Right lobe of liver (tissue), 6 donors: ENCODE results near the gene CACNA1C. TPM values are rescaled to one million over a fixed set of nuclear protein-coding genes. Genes with fewer than 3 reads are reported as not detected.

Source experiments
- ATAC-seq, 4 donors: fragments of 200-7000 bp; cut with Tn5 transposase; one replicate each; pipeline ENCODE4 v1.9.1; 2020; ENCODE audit warnings: mild to moderate bottlenecking in 4 of 4, moderate library complexity in 4 of 4
- DNase-seq, 3 donors: peaks; one replicate each; pipeline ENCODE4 v3.0.0-alpha.2; 2020
- H3K27ac ChIP-seq, 3 donors: fragments of 200-600 bp; one replicate each; pipeline ENCODE4 v1.8.0; 2022
- H3K27me3 ChIP-seq, 2 donors: fragments of 200-600 bp; one replicate each; pipeline ENCODE4 v1.8.0; 2022
- H3K36me3 ChIP-seq, 4 donors: fragments of 200-600 bp; sonication (generic) in 1 of 4; one replicate each; pipeline versions ENCODE4 v1.5.1 to v1.8.0; 2017 to 2022; ENCODE audit warnings: control low read depth in 1 of 4
- H3K4me1 ChIP-seq, 4 donors: fragments of 200-600 bp; sonication (generic) in 1 of 4; one replicate each; pipeline versions ENCODE4 v1.5.1 to v1.8.0; 2017 to 2022; ENCODE audit warnings: control low read depth in 1 of 4
- H3K4me3 ChIP-seq, 3 donors: fragments of 200-600 bp; one replicate each; pipeline ENCODE4 v1.8.0; 2022
- H3K9me3 ChIP-seq, 4 donors: fragments of 200-600 bp; sonication (generic) in 1 of 4; one replicate each; pipeline versions ENCODE4 v1.5.1 to v1.8.0; 2017 to 2022; ENCODE audit warnings: control low read depth in 1 of 4
- CTCF ChIP-seq, 4 donors: fragments of 200-600 bp in 3 of 4; fragments of 450-650 bp in 1 of 4; IDR thresholded peaks; one replicate each; pipeline versions ENCODE4 v1.5.1 to v1.8.0; 2016 to 2022; ENCODE audit warnings: antibody characterized with exemption in 4 of 4, mild to moderate bottlenecking in 2 of 4
- POLR2A ChIP-seq: fragments of 450-650 bp; IDR thresholded peaks from one replicate; pipeline ENCODE4 v1.6.1; 2017; ENCODE audit warnings: antibody characterized with exemption, mild to moderate bottlenecking
- WGBS: methylation state at CpG from one replicate; pipeline ENCODE4 v1.1.6; 2018; ENCODE audit warnings: low coverage, low lambda C conversion rate; ENCODE audit not compliant: insufficient coverage; ENCODE audit errors: missing lambda C conversion rate; 5-methylcytosine and 5-hydroxymethylcytosine counted together
- intact Hi-C, 2 donors: fragments of 100-400 bp; cut with DNase I; formaldehyde crosslinking; loops; one replicate each; pipeline versions ENCODE4 v1.11.2 to v1.14.1; 2022
- total RNA-seq, 6 experiments: library from RNA; depleted of rRNA in 2 of 6; stranded (reverse); fragments of >200 nt in 2 of 6; fragmentation: NEBNext Ultra II Directional in 3 of 6; extraction: Animal tissue kit (Norgen Biotek cat#: 25700) in 3 of 6; gene quantifications; one replicate each; pipeline versions ENCODE4 v1.1.0 to v1.2.4, GENCODE V29; 2016 to 2023
- donor health status: DM: no; HTN: yes; CAD: no.
- donor health status: DM: no; HTN: no; CAD: no.
- donor health status: DM: no; HTN: no; CAD: no.
- donor health status: DM: no; HTN: yes; CAD: no.
- donor health status: DM: no; HTN: yes; CAD: no.

The CACNA1C gene
- total RNA-seq, 6 experiments from 2014 or later, result 0.18 to 1.0 (median 0.57) TPM

DNA sequence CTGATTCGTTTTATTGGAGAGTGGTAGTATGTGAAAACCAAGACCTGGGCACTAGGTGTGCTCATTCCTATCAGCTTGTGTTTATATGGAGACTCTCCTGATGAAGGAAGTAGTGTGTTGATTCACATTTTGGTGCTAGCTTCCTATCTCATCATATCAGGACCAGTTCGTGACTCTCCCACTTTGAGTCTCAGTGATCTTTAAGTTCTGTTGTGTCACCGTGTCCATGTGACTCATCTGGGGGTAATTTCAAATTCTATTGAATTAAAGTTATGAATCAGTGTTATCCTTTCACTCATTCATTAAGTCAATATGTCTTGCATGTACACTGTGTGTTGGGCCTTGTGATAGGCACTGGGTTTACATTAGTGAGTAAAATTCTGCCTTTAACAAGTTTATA lies 180.2 kb downstream of the CACNA1C start:
- H3K27ac ChIP-seq, result no peak overlapping the region
- DNase-seq, result no peak
- intact Hi-C loops, result no loop called here
- no peaks in the 10 kb centered on the region for H3K36me3 ChIP-seq
- TF ChIP-seq CTCF (IDR thresholded peaks at IDR 0.05) (no peak), POLR2A (no peak)
- H3K4me1 ChIP-seq, result no peaks in the 10 kb centered on the region
- no peaks in the 10 kb centered on the region for H3K9me3 ChIP-seq
- no peak overlapping the region for H3K4me3 ChIP-seq
- no peaks in the 10 kb centered on the region for H3K27me3 ChIP-seq
- ATAC-seq, result no peak
- WGBS, result 52% methylated on average over 3 of the region's 3 CpGs

DNA sequence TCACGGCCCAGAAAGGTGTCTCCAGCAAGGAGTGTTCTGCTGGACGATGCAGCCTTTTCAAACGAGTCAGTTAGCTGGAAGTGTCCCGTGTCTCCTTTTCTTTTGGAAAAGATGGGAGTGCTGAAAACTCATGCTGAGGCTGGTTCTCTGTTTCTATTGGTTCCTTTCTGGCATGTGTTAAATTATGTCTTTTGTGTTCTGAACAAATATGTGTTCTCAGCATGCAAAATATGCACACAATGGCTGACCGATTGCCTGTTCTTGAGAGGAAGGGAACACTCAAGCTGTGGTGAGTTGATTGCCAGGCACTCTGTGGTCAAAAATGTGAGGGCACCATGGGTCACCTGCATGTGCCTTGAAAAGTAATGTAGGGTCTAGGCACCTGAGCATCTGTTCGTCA lies 181.3 kb downstream of the CACNA1C start:
- Histone ChIP-seq H3K4me3 (no peak overlapping the region), H3K27me3 (no peaks in the 10 kb centered on the region), H3K36me3 (no peaks in the 10 kb centered on the region), H3K27ac (no peak overlapping the region), H3K4me1 (no peaks in the 10 kb centered on the region), H3K9me3 (no peaks in the 10 kb centered on the region)
- no peak for TF ChIP-seq POLR2A
- no peak for TF ChIP-seq CTCF (IDR thresholded peaks at IDR 0.05)
- no peak for DNase-seq
- intact Hi-C loops, result no loop called here
- WGBS, result 82% methylated on average over 4 of the region's 6 CpGs
- no peak for ATAC-seq

DNA sequence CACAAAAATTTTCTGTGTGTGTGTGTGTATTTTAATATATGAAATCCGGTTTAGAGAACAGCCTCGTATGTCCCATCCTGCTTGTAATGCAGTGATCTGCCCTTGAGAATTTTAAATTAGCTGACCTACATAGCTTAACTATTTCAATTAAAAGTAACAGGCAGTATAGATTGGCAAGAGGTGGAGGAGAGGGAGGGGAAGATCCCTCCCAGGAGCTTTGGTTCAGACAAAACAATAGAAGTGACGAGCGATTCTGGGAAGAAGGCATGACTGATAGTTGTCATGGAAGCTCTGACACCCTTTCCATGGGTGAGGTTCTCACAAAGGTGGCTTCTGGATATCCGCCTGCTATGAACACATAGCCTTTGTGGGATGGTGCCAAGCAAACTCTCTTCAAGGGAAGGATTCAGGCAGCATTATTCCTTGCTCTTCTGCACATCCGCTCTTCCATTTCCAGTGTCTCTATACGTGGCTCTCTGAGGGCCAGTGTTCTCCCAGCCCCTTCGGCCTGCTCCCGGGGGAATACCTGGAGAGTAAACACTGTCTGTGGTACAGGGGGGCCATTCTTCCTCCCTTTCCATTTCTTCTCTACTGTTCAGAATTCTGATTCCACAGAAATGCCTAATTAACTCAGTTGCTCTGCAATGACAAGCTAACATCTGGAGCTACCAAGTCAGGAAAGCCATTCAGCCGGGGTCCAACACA lies 182.0 kb downstream of the CACNA1C start:
- 64% methylated on average over 6 of the region's 10 CpGs for WGBS
- ATAC-seq (no peak), DNase-seq (no peak)
- no peak for TF ChIP-seq CTCF (IDR thresholded peaks at IDR 0.05)
- no peak for TF ChIP-seq POLR2A
- no peaks in the 10 kb centered on the region for H3K4me1 ChIP-seq
- no peaks in the 10 kb centered on the region for H3K9me3 ChIP-seq
- intact Hi-C loops, result no loop called here
- H3K4me3 ChIP-seq, result no peak overlapping the region
- no peaks in the 10 kb centered on the region for H3K36me3 ChIP-seq
- H3K27me3 ChIP-seq, result no peaks in the 10 kb centered on the region
- H3K27ac ChIP-seq, result no peak overlapping the region

- TF ChIP-seq CTCF (IDR thresholded peaks at IDR 0.05), result no peak
- TF ChIP-seq POLR2A, result no peak
- WGBS, result 44% methylated on average over 3 of the region's 5 CpGs
- intact Hi-C loops, result no loop called here
- DNase-seq (no peak), ATAC-seq (no peak)
- H3K4me3 ChIP-seq, result no peak overlapping the region
- no peaks in the 10 kb centered on the region for H3K36me3 ChIP-seq
- H3K27me3 ChIP-seq, result no peaks in the 10 kb centered on the region
- no peaks in the 10 kb centered on the region for H3K9me3 ChIP-seq
- no peak overlapping the region for H3K27ac ChIP-seq
- no peaks in the 10 kb centered on the region for H3K4me1 ChIP-seq
Measured at GRCh38 chr12:2236506-2237294, 183.9 kb downstream of the CACNA1C start.
